H1 (cell line): ENCODE data around the gene TBX2. TPM values are rescaled to one million over a fixed set of nuclear protein-coding genes. Genes with fewer than 3 reads are reported as not detected.
A peak's percentile ranks its signal among the peaks of the same experiment; 100 is the strongest.

ENCODE experiments used
- CTCF ChIA-PET: fragments of 300-600 bp; sonication (Branson Sonifier 250); formaldehyde crosslinking; loops from one replicate; lab custom pipeline; 2021; ENCODE audit not compliant: partially characterized antibody; lab: Charles Lee
- POLR2A ChIA-PET: fragments of 300-600 bp; sonication (Branson Sonifier 250); formaldehyde crosslinking; loops from one replicate; lab custom pipeline; 2021; ENCODE audit warnings: inconsistent platforms; ENCODE audit not compliant: partially characterized antibody; lab: Charles Lee
- DNase-seq, 2 experiments: peaks; one replicate each; pipeline versions ENCODE4 v3.0.0 to v3.0.0-alpha.2; 2010 to 2022; ENCODE audit warnings: low spot score in 2 of 2, low read depth in 1 of 2, mixed read lengths in 1 of 2
- FAIRE-seq: peaks from 2 replicates; lab custom pipeline; 2011; peaks lifted over from hg19 to GRCh38; lab: Jason Lieb, UNC
- H2AFZ ChIP-seq: 2 replicates; pipeline ENCODE4 v1.8.1; 2012; ENCODE audit warnings: low read length, inconsistent platforms
- H2AK5ac ChIP-seq: 2 replicates; pipeline ENCODE4 v1.6.1; 2013; ENCODE audit warnings: low read depth, low read length
- H2BK120ac ChIP-seq: replicated peaks from 2 replicates; pipeline ENCODE3; 2013; ENCODE audit warnings: low read depth, low read length, inconsistent platforms
- H2BK12ac ChIP-seq: 2 replicates; pipeline ENCODE4 v1.6.1; 2013; ENCODE audit warnings: low read depth, low read length
- H2BK15ac ChIP-seq: 2 replicates; pipeline ENCODE4 v1.6.1; 2013; ENCODE audit warnings: low read length
- H2BK20ac ChIP-seq: 2 replicates; pipeline ENCODE4 v1.6.1; 2013; ENCODE audit warnings: low read length
- H2BK5ac ChIP-seq: 2 replicates; pipeline ENCODE4 v1.6.1; 2013; ENCODE audit warnings: low read depth, low read length
- H3K14ac ChIP-seq: 2 replicates; pipeline ENCODE4 v1.6.1; 2013; ENCODE audit warnings: inconsistent platforms; ENCODE audit not compliant: insufficient read length
- H3K18ac ChIP-seq: 2 replicates; pipeline ENCODE4 v1.6.1; 2013; ENCODE audit warnings: low read length; ENCODE audit errors: extremely low read depth
- H3K23ac ChIP-seq: 2 replicates; pipeline ENCODE4 v1.6.1; 2013; ENCODE audit warnings: inconsistent platforms; ENCODE audit not compliant: insufficient read length
- H3K23me2 ChIP-seq: 2 replicates; pipeline ENCODE4 v1.6.1; 2013; ENCODE audit warnings: low read depth, low read length
- H3K27ac ChIP-seq: 2 replicates; pipeline ENCODE4 v1.6.1; 2011; ENCODE audit warnings: low read depth, low read length, inconsistent platforms
- H3K27me3 ChIP-seq, 4 experiments: replicated peaks in 1 of 4; 1 replicate in 1 of 4; 2 replicates in 3 of 4; pipeline versions ENCODE4 v1.6.1 to v1.8.1; 2011 to 2013; ENCODE audit warnings: low read length in 3 of 4, mild to moderate bottlenecking in 3 of 4, inconsistent platforms in 2 of 4, mixed read lengths in 2 of 4, moderate library complexity in 1 of 4; ENCODE audit not compliant: control insufficient read depth in 3 of 4, insufficient read depth in 3 of 4; ENCODE audit errors: extremely low read depth in 1 of 4
- H3K36me3 ChIP-seq, 4 experiments: 2 replicates each; pipeline versions ENCODE4 v1.6.1 to v1.8.1; 2011 to 2013; ENCODE audit warnings: mild to moderate bottlenecking in 4 of 4, low read length in 3 of 4, moderate library complexity in 2 of 4, control low read depth in 1 of 4, inconsistent platforms in 1 of 4; ENCODE audit not compliant: insufficient read depth in 4 of 4, control insufficient read depth in 2 of 4
- H3K4ac ChIP-seq: replicated peaks from 2 replicates; pipeline ENCODE3; 2013; ENCODE audit warnings: low read length, low read depth, mixed read lengths, inconsistent platforms; ENCODE audit not compliant: insufficient read length
- H3K4me1 ChIP-seq, 4 experiments: replicated peaks in 1 of 4; 1 replicate in 1 of 4; 2 replicates in 3 of 4; pipeline versions ENCODE4 v1.6.1 to v1.8.1; 2011 to 2013; ENCODE audit warnings: low read length in 3 of 4, inconsistent platforms in 2 of 4, mixed read lengths in 1 of 4; ENCODE audit not compliant: insufficient read depth in 4 of 4, control insufficient read depth in 3 of 4
- H3K4me2 ChIP-seq, 2 experiments: 2 replicates each; pipeline versions ENCODE4 v1.6.1 to v1.8.1; 2011 to 2013; ENCODE audit warnings: low read depth in 2 of 2, low read length in 2 of 2, control low read depth in 1 of 2, inconsistent platforms in 1 of 2, mild to moderate bottlenecking in 1 of 2; ENCODE audit not compliant: insufficient read depth in 1 of 2
- H3K4me3 ChIP-seq, 4 experiments: fragments of 200-600, 300-600 bp in 1 of 4; sonication (generic), shearing (Covaris generic), sonication (Bioruptor Twin) in 1 of 4; 2 replicates each; pipeline versions ENCODE4 v1.5.1 to v1.8.1; 2011 to 2016; ENCODE audit warnings: low read length in 4 of 4, low read depth in 3 of 4, control low read depth in 2 of 4, inconsistent platforms in 2 of 4, mild to moderate bottlenecking in 2 of 4, mixed read lengths in 1 of 4, moderate library complexity in 1 of 4; ENCODE audit not compliant: insufficient read depth in 2 of 4; ENCODE audit errors: extremely low read depth in 1 of 4
- H3K56ac ChIP-seq: replicated peaks from 2 replicates; pipeline ENCODE3; 2013; ENCODE audit warnings: low read depth, mild to moderate bottlenecking, mixed read lengths, low read length, inconsistent platforms; ENCODE audit not compliant: insufficient read length
- H3K79me1 ChIP-seq: 2 replicates; pipeline ENCODE4 v1.6.1; 2013; ENCODE audit warnings: low read depth, low read length, control low read depth
- H3K79me2 ChIP-seq, 2 experiments: 2 replicates each; pipeline versions ENCODE4 v1.6.1 to v1.8.1; 2012 to 2013; ENCODE audit warnings: low read length in 2 of 2, mild to moderate bottlenecking in 2 of 2, inconsistent platforms in 1 of 2; ENCODE audit not compliant: insufficient read depth in 2 of 2, control insufficient read depth in 1 of 2
- H3K9ac ChIP-seq, 4 experiments: replicated peaks in 1 of 4; 1 replicate in 1 of 4; 2 replicates in 3 of 4; pipeline versions ENCODE4 v1.6.1 to v1.8.1; 2011 to 2013; ENCODE audit warnings: low read depth in 3 of 4, low read length in 3 of 4, control low read depth in 2 of 4, mild to moderate bottlenecking in 2 of 4, moderate library complexity in 2 of 4, inconsistent platforms in 1 of 4; ENCODE audit errors: extremely low read depth in 1 of 4
- H3K9me3 ChIP-seq, 2 experiments: 2 replicates each; pipeline versions ENCODE4 v1.6.1 to v1.8.1; 2012 to 2013; ENCODE audit warnings: mild to moderate bottlenecking in 2 of 2, moderate library complexity in 2 of 2, control low read depth in 1 of 2, inconsistent platforms in 1 of 2, low read depth in 1 of 2, low read length in 1 of 2, mixed read lengths in 1 of 2; ENCODE audit not compliant: insufficient read depth in 2 of 2
- H4K20me1 ChIP-seq, 2 experiments: replicated peaks in 1 of 2; 2 replicates each; pipeline versions ENCODE3 to v1.8.1; 2011 to 2013; ENCODE audit warnings: inconsistent platforms in 2 of 2, low read length in 2 of 2, mild to moderate bottlenecking in 1 of 2; ENCODE audit not compliant: insufficient read depth in 2 of 2, control insufficient read depth in 1 of 2
- H4K5ac ChIP-seq: 2 replicates; pipeline ENCODE4 v1.6.1; 2013; ENCODE audit warnings: low read length, low read depth, mixed read lengths, inconsistent platforms; ENCODE audit not compliant: insufficient read length
- H4K8ac ChIP-seq: 2 replicates; pipeline ENCODE4 v1.8.0; 2013; ENCODE audit warnings: mild to moderate bottlenecking, moderate library complexity, low read length, inconsistent platforms; ENCODE audit not compliant: insufficient read depth; ENCODE audit errors: extremely low read depth
- H4K91ac ChIP-seq: replicated peaks from 2 replicates; pipeline ENCODE3; 2013; ENCODE audit warnings: low read length, mixed read lengths, inconsistent platforms; ENCODE audit not compliant: insufficient read length
- ASH2L ChIP-seq: fragments of 200-600, 300-600 bp; sonication (generic); IDR thresholded peaks from one replicate; pipeline ENCODE4 v1.7.1; 2017; ENCODE audit warnings: low read length
- BRCA1 ChIP-seq: IDR thresholded peaks from 2 replicates; pipeline ENCODE4 v1.6.1; 2012; ENCODE audit warnings: low read depth, low read length, improper control_type of control experiment
- CBX8 ChIP-seq: fragments of 300-800, 300-1000 bp; sonication (generic); IDR thresholded peaks from 2 replicates; pipeline ENCODE4 v1.7.1; 2016; ENCODE audit warnings: low read depth, low read length, borderline replicate concordance
- EZH2 ChIP-seq: fragments of 200-600 bp; sonication (generic); IDR thresholded peaks from 2 replicates; pipeline ENCODE4 v1.7.1; 2012; ENCODE audit warnings: low read depth, mild to moderate bottlenecking, moderate library complexity, low read length, inconsistent platforms; ENCODE audit not compliant: severe bottlenecking
- HDAC6 ChIP-seq: IDR thresholded peaks from one replicate; pipeline ENCODE4 v1.7.1; 2012; ENCODE audit warnings: low read depth, mild to moderate bottlenecking, inconsistent platforms, low read length, moderate library complexity
- MAFK ChIP-seq: IDR thresholded peaks from 2 replicates; pipeline ENCODE4 v1.6.1; 2012; ENCODE audit warnings: low read depth, mild to moderate bottlenecking, improper control_type of control experiment, low read length
- RNF2 ChIP-seq: fragments of 200-900, 300-1000 bp; sonication (generic); IDR thresholded peaks from 2 replicates; pipeline ENCODE4 v1.7.1; 2016; ENCODE audit warnings: borderline replicate concordance, low read depth, mild to moderate bottlenecking, antibody characterized with exemption, low read length; ENCODE audit not compliant: poor library complexity, severe bottlenecking; ENCODE audit errors: missing control alignments
- SUZ12 ChIP-seq: fragments of 200-600 bp; sonication (generic); IDR thresholded peaks from 2 replicates; pipeline ENCODE4 v1.6.1; 2012; ENCODE audit warnings: mild to moderate bottlenecking, inconsistent platforms, low read length, moderate library complexity, mixed read lengths
- WGBS, 2 experiments: shearing (Covaris generic) in 1 of 2; methylation state at CpG; one replicate each; pipeline versions ENCODE4 v1.1.6 to v1.1.7; 2013 to 2015; ENCODE audit warnings: low lambda C conversion rate in 2 of 2, mixed read lengths in 2 of 2, inconsistent platforms in 1 of 2, low coverage in 1 of 2, missing lambda C conversion rate in 1 of 2; ENCODE audit not compliant: insufficient replicate concordance in 2 of 2, insufficient coverage in 1 of 2, insufficient read length in 1 of 2; ENCODE audit errors: extremely low coverage in 1 of 2, missing lambda C conversion rate in 1 of 2; 5-methylcytosine and 5-hydroxymethylcytosine counted together
- polyA plus RNA-seq, 7 experiments: library from polyadenylated mRNA; depleted of rRNA in 3 of 7; stranded (reverse) in 5 of 7; unstranded in 2 of 7; fragments of >200 nt in 5 of 7; fragments of 200-250 nt in 2 of 7; gene quantifications; 1 replicate in 5 of 7; 2 replicates in 1 of 7; 4 replicates in 1 of 7; pipeline versions ENCODE4 v1.2.1 to v1.2.3, GENCODE V29; 2011 to 2013; ENCODE audit warnings: missing spikeins in 2 of 7, mixed read lengths in 2 of 7
- total RNA-seq: library from RNA; stranded (reverse); fragmentation: NEBNext Ultra II Directional; extraction: Animal tissue kit (Norgen Biotek cat#: 25700); gene quantifications from 2 replicates; pipeline ENCODE4 v1.2.1, GENCODE V29; 2021

TBX2 gene
- total and polyA plus RNA-seq, 2 of the 8 experiments (the other 6 are each of a cell fraction or from before 2014, with no cell fraction given) = not detected

DNA sequence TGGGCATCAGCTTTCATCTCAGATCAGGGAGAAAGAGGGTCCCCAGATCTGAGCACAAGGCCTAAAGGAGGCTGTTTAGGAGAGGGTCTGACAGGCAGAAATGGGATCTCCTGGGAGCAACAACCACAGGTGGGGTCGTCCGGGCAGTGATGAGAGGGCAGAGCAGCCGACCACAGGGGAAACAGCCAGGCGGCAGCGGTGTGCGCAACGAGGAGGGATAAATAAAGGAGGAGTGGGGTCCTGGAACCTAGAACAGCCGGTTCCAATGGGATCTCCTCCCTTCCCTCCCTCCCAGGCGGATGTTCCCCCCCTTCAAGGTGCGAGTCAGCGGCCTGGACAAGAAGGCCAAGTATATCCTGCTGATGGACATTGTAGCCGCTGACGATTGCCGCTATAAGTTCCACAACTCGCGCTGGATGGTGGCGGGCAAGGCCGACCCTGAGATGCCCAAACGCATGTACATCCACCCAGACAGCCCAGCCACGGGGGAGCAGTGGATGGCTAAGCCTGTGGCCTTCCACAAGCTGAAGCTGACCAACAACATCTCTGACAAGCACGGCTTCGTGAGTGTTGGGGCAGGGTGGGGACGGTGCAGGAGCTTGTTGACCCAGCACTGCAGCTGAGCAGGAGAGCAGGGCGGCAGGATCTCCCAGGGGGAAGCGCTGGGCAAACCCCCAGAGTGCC is 1.9 kb downstream of the TBX2 start:
- Histone ChIP-seq H3K14ac (no peak overlapping the region), H3K36me3 (peaks cover 0 to 22% (median 0%) of the 10 kb centered on the region in 4 experiments; a peak in 1 of 8 replicates), H3K9me3 (no peaks in the 10 kb centered on the region), H3K27me3 (peaks cover 99 to 100% (median 100%) of the 10 kb centered on the region in 4 experiments), H2BK12ac (peak overlapping the region; percentile 87; the same call in 1 of the 2 replicates), H4K5ac (no peak overlapping the region), H3K18ac (no peak overlapping the region), H2AK5ac (no peak overlapping the region; the same call in 1 of the 2 replicates), H2BK120ac (no peak overlapping the region), H3K4ac (no peak overlapping the region), H3K4me2 (no peak overlapping the region; a peak in 1 of 4 replicates), H3K23ac (no peak overlapping the region), H3K4me1 (peaks cover 0 to 50% (median 29%) of the 10 kb centered on the region in 4 experiments; a peak in 6 of 7 replicates), H4K91ac (no peak overlapping the region), H3K23me2 (peaks cover 2% of the 10 kb centered on the region; the same call in 1 of the 2 replicates), H4K8ac (no peak overlapping the region), H2BK5ac (no peak overlapping the region), H2BK15ac (peak overlapping the region; percentile 72; the same call in 1 of the 2 replicates), H4K20me1 (peaks cover 35 to 41% of the 10 kb centered on the region in 2 experiments), H3K4me3 (no peak overlapping the region), H3K27ac (no peak overlapping the region), H2BK20ac (no peak overlapping the region), H3K9ac (no peak overlapping the region), H3K79me1 (no peaks in the 10 kb centered on the region), H2AFZ (no peak overlapping the region), H3K56ac (no peak overlapping the region), H3K79me2 (no peaks in the 10 kb centered on the region)
- no peak for TF ChIP-seq BRCA1
- TF ChIP-seq SUZ12 = peak; percentile 100
- peak; percentile 98 for TF ChIP-seq EZH2
- TF ChIP-seq CBX8 = 0 out of 2 replicates have a peak, but pooled peaks have one; percentile 67
- TF ChIP-seq MAFK = no peak
- no peak for TF ChIP-seq HDAC6
- no peak for TF ChIP-seq ASH2L
- TF ChIP-seq RNF2 = peak; percentile 82
- DNase-seq (peak in 1 of 2 experiments; percentile 63), FAIRE-seq (no peak)
- CTCF ChIA-PET = interaction anchor here (0.6 to 3.5 kb wide), 7 partner anchors 11 to 430 kb away, joined by 3 to 12 read pairs (median 5); no protein-coding TSS in a partner anchor
- WGBS, 2 experiments = 12% methylated on average over 24 of the region's 25 CpGs; no CpG with 5 or more reads in 1 of the 2 experiments
- POLR2A ChIA-PET = no interaction called here
